DND-41 (cell line): Measurements from ENCODE around the gene PPP4R2.

Experiments used
- CTCF ChIP-seq: IDR thresholded peaks from 2 replicates; pipeline ENCODE4 v1.5.1; 2012; ENCODE audit warnings: borderline replicate concordance, low read length, moderate library complexity, mild to moderate bottlenecking; ENCODE audit not compliant: poor library complexity, severe bottlenecking; ENCODE audit errors: extremely low read depth
- EZH2 ChIP-seq: IDR thresholded peaks from 3 replicates; pipeline ENCODE4 v1.6.1; 2012; ENCODE audit warnings: borderline replicate concordance, low read depth, mild to moderate bottlenecking, moderate library complexity, low read length, inconsistent platforms; ENCODE audit not compliant: severe bottlenecking

DNA sequence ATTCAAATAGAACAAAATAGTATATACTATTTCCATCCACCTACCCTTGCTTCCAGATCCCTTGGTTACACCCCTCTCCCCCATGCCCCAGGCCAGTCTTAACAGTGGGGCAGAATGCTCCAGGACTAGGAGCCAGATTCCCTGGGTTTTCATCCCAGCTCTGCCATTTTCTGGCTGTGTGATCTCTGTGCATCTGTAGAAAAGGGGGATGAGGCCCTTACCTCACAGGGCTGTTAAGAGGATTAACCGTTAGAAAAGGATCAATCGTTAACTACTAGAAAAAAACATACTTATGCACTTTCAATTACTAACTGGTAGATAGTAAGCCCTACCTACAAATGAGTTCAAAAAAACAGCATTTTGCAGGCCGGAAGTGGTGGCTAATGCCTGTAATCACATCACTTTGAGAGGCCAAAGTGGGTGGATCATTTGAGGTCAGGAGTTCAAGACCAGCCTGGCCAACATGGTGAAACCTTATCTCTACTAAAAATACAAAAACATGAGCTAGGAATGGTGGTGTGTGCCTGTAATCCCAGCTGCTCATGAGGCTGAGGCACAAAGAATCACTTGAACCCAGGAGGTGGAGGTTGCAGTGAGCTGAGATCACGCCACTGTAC is 76.6 kb downstream of the PPP4R2 start:
- TF ChIP-seq CTCF (no peak), EZH2 (no peak)
